Fibroblast of lung (primary cell): ENCODE results near the gene RIPOR3. TPM values are rescaled to one million over a fixed set of nuclear protein-coding genes. Genes with fewer than 3 reads are reported as not detected.
"Not testable (repeated sequence)": the region's sequence is repeated elsewhere in the genome, so short reads cannot be mapped to it uniquely, and the experiment has no call there.

ENCODE experiments used
- DNase-seq, 2 donors: peaks; one replicate each; pipeline versions ENCODE4 v3.0.0 to v3.0.0-alpha.2; 2010; ENCODE audit warnings: low read depth in 2 of 2
- H2AFZ ChIP-seq: 2 replicates; pipeline ENCODE4 v1.5.1; 2012; ENCODE audit warnings: low read length, control low read depth, inconsistent platforms
- H3K27ac ChIP-seq: 2 replicates; pipeline ENCODE4 v1.5.1; 2011; ENCODE audit warnings: low read length, control low read depth; ENCODE audit not compliant: insufficient read depth
- H3K27me3 ChIP-seq: 2 replicates; pipeline ENCODE4 v1.5.1; 2011; ENCODE audit warnings: mild to moderate bottlenecking, low read length; ENCODE audit not compliant: control insufficient read depth, insufficient read depth
- H3K36me3 ChIP-seq: 2 replicates; pipeline ENCODE4 v1.5.1; 2011; ENCODE audit warnings: low read length; ENCODE audit not compliant: control insufficient read depth, insufficient read depth
- H3K4me1 ChIP-seq: 2 replicates; pipeline ENCODE4 v1.5.1; 2011; ENCODE audit warnings: low read length; ENCODE audit not compliant: control insufficient read depth, insufficient read depth; ENCODE audit errors: extremely low read depth
- H3K4me2 ChIP-seq: 2 replicates; pipeline ENCODE4 v1.5.1; 2011; ENCODE audit warnings: low read length, control low read depth; ENCODE audit not compliant: insufficient read depth; ENCODE audit errors: extremely low read depth
- H3K4me3 ChIP-seq, 4 experiments: fragments of 200-600 bp in 1 of 4; sonication (generic) in 1 of 4; replicated peaks in 1 of 4; 2 replicates each; pipeline ENCODE4 v1.5.1; 2011 to 2016; ENCODE audit warnings: low read length in 4 of 4, low read depth in 3 of 4, mild to moderate bottlenecking in 3 of 4, control low read depth in 2 of 4, inconsistent platforms in 1 of 4, mixed read lengths in 1 of 4; ENCODE audit not compliant: insufficient read depth in 1 of 4; ENCODE audit errors: control extremely low read depth in 1 of 4
- H3K79me2 ChIP-seq: 2 replicates; pipeline ENCODE4 v1.5.1; 2012; ENCODE audit warnings: mild to moderate bottlenecking, low read length, inconsistent platforms; ENCODE audit not compliant: control insufficient read depth, insufficient read depth
- H3K9ac ChIP-seq: 2 replicates; pipeline ENCODE4 v1.5.1; 2011; ENCODE audit warnings: mild to moderate bottlenecking, low read length, control low read depth; ENCODE audit not compliant: insufficient read depth
- H3K9me3 ChIP-seq: 2 replicates; pipeline ENCODE4 v1.5.1; 2012; ENCODE audit warnings: low read depth, low read length; ENCODE audit not compliant: control insufficient read depth, insufficient read depth
- H4K20me1 ChIP-seq: 2 replicates; pipeline ENCODE4 v1.5.1; 2011; ENCODE audit warnings: low read length; ENCODE audit not compliant: control insufficient read depth, insufficient read depth; ENCODE audit errors: extremely low read depth
- EZH2 ChIP-seq: IDR thresholded peaks from 2 replicates; pipeline ENCODE4 v1.5.1; 2012; ENCODE audit warnings: low read length, control low read depth, mild to moderate bottlenecking; ENCODE audit errors: missing control alignments
- polyA plus RNA-seq, 2 donors: library from polyadenylated mRNA; depleted of rRNA in 1 of 2; stranded (reverse) in 1 of 2; unstranded in 1 of 2; fragments of >200 nt; gene quantifications; 2 replicates each; pipeline ENCODE4 v1.2.1, GENCODE V29; 2011 to 2012; ENCODE audit warnings: missing spikeins in 1 of 2
- total RNA-seq: library from RNA; depleted of rRNA; stranded (reverse); fragments of >200 nt; gene quantifications from 2 replicates; pipeline ENCODE4 v1.2.1, GENCODE V29; 2014
- TF ChIP-seq, protein P1 (sequence below), 2 donors: IDR thresholded peaks in 1 of 2; conservative IDR thresholded peaks in 1 of 2; 1 replicate in 1 of 2; 2 replicates in 1 of 2; pipeline ENCODE4 v1.5.1; 2011 to 2012; ENCODE audit warnings: low read length in 2 of 2, control low read depth in 1 of 2, inconsistent platforms in 1 of 2, low read depth in 1 of 2, mild to moderate bottlenecking in 1 of 2

RIPOR3 gene
- total and polyA plus RNA-seq, 2 donors (not counting 1 experiment from before 2014, with no cell fraction given) = 2.0 to 4.1 TPM

DNA sequence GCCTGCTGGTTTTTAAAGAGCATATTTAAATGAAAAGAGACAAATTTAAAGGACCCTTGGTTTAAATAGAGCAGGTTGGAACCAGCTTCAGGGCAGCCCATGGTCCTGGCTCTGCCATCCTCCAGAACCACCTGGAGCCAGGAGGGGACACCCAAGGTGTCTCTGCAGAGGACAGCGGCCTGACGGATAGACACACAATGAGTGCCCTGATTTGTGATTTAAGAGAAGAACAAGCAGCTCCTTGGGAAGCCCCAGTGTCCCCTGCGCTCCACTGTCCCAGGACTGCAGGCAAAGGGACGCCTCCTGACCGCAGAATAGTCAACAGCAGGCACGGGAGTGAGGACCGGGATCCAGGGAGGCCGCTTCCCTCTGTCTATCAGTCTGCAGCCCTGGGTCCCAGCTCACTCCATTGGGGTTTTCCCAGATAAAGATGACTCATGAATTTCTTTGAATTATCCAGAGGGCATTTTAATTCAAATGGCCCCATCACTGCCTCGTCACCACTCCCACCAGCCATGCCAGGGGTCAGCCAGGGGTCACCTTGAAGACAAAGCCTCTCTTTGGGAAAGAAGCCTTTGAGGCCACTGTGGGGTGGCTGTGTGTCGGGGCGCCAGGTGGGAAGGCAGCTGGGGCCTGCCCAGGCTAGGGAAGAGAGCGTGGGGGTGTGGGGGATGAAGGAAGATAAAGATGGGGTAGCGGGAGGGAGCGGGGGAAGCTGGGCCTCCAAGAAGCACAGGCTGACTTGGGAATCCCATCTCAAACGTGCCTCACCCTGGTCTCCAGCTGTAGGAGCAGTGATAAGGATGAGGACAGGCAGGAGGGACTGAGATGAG lies 53.1 kb downstream of the RIPOR3 start:
- H3K27me3 ChIP-seq, H3K27ac ChIP-seq, H2AFZ ChIP-seq, H3K9me3 ChIP-seq, H3K4me2 ChIP-seq, H3K9ac ChIP-seq, H3K36me3 ChIP-seq, H3K79me2 ChIP-seq, H4K20me1 ChIP-seq, H3K4me3 ChIP-seq: not testable (repeated sequence)
- DNase-seq = peak; percentile 51 to 78
- H3K4me1 ChIP-seq = peaks cover 16% of the 10 kb centered on the region

DNA sequence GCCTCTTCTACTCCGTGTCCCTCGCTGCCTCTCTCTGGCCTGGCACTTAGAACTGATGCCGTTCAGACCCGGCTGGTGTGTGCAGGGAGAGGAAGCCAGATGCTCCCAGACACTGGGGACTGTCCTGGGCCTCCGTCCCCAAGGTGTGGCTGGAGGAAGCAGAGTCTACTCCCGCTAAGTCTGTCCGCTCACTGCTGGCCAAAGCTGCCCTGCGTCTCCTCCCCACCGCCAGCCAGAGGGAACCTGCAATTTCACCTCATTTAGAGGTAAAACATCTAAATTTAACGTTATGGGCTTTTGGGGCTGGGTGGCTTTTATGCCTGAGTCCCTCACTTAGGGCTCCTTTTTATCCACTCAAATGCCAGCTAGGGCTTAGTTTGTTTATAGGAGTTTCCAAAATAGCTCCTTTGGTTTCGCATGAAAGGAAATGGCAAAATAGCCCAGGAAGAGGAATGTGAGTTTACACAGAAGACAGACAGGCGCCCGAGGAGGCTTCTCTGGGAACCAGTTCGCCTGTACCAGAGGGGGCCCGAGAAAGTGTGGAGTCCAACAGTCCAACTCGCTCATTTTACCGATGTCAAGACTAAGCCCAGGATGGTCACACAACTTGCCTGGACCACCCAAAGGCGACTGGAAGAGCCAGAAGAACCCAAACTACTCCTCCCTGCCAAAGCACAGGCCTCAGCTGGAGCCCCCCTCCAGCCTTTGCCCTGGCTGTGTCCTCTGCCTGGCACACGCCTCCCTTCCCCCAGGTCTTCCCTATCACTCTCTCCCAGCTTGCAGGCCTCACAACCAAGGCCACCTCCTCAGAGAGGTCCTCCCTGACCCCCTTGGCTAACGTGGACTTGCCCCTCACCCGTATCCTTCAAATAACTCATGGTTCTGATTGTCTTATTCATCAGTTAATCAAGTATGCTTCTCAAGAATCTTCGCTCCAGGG lies 54.5 kb downstream of the RIPOR3 start:
- no peak overlapping the region for H3K4me3 ChIP-seq
- peak in 1 of 2 donors; percentile 9 for DNase-seq
- peak overlapping the region; percentile 15 for H2AFZ ChIP-seq
- TF ChIP-seq EZH2 = no peak
- TF ChIP-seq, protein P1, sequence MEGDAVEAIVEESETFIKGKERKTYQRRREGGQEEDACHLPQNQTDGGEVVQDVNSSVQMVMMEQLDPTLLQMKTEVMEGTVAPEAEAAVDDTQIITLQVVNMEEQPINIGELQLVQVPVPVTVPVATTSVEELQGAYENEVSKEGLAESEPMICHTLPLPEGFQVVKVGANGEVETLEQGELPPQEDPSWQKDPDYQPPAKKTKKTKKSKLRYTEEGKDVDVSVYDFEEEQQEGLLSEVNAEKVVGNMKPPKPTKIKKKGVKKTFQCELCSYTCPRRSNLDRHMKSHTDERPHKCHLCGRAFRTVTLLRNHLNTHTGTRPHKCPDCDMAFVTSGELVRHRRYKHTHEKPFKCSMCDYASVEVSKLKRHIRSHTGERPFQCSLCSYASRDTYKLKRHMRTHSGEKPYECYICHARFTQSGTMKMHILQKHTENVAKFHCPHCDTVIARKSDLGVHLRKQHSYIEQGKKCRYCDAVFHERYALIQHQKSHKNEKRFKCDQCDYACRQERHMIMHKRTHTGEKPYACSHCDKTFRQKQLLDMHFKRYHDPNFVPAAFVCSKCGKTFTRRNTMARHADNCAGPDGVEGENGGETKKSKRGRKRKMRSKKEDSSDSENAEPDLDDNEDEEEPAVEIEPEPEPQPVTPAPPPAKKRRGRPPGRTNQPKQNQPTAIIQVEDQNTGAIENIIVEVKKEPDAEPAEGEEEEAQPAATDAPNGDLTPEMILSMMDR (conservative IDR thresholded peaks at IDR 0.05 in 1 of 2, IDR thresholded peaks at IDR 0.05 in 1 of 2; ENCODE audit: low read depth in 1 of 2, low read length in 2 of 2) = no peak
- no peak overlapping the region for H3K9ac ChIP-seq
- H3K79me2 ChIP-seq = no peaks in the 10 kb centered on the region
- H3K27me3 ChIP-seq = no peaks in the 10 kb centered on the region
- peaks cover 14% of the 10 kb centered on the region for H3K4me1 ChIP-seq
- H4K20me1 ChIP-seq = no peaks in the 10 kb centered on the region
- no peaks in the 10 kb centered on the region for H3K9me3 ChIP-seq
- peak overlapping the region; percentile 33 for H3K27ac ChIP-seq
- no peaks in the 10 kb centered on the region for H3K36me3 ChIP-seq
- H3K4me2 ChIP-seq = peak overlapping the region; percentile 11

DNA sequence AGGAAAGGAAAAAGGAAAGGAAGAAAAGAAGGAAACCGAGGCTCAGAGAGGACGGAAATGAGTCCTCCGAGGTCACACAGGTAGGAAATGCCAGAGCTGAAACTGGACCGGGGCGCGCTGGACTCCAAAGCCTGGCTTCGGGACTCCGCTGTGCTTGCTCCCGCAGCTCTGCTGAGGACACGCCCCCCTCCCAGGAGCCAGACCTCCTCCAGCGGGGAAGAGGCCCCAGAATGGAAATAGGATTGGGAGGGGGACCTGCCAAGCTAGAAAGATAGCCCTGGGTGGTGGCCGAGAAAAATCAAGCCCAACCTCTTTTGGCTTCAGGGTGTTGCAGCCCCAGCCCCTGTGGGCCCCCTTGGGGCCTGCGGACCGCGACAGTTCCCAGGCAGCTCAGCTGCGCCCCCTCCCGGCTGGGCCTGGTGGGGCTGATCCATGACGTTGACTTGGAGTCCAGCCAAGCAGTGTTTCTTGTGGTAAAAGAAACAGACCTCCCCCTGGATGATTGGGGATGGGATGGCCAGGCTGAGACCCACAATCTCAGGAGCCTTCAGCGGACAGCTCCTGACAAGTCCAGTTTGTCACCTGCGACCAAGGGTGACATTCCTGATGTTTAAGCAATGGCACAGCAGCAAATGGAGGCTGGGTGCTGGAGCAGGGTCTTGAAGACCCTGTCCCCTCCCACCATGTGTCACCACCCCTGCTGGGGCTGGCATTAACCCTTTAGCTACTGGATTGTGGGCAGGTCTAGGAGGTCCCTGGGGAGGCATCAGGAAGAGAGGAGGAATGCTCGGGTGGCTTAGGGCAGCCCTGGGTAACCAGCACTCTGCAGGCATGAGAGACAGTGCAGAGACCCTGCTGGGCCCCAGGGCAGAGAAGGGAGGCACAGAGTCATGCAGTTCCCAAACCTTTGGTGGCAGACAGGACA lies 55.4 kb downstream of the RIPOR3 start:
- Histone ChIP-seq H3K4me1 (peaks cover 14% of the 10 kb centered on the region), H4K20me1 (no peaks in the 10 kb centered on the region), H3K9me3 (no peaks in the 10 kb centered on the region), H3K27ac (peak overlapping the region; percentile 29), H3K4me2 (no peak overlapping the region), H3K4me3 (no peak overlapping the region), H3K36me3 (no peaks in the 10 kb centered on the region), H3K79me2 (no peaks in the 10 kb centered on the region), H2AFZ (peak overlapping the region; percentile 15), H3K27me3 (no peaks in the 10 kb centered on the region), H3K9ac (no peak overlapping the region)
- TF ChIP-seq, protein P1 (conservative IDR thresholded peaks at IDR 0.05 in 1 of 2, IDR thresholded peaks at IDR 0.05 in 1 of 2; ENCODE audit: low read depth in 1 of 2, low read length in 2 of 2) = peak; percentile 82 to 91
- no peak for TF ChIP-seq EZH2
- peak; percentile 36 to 61 for DNase-seq
